Cardiac septum (tissue), 1 donor: Measurements from ENCODE around the gene BTN3A1. TPM values are rescaled to one million over a fixed set of nuclear protein-coding genes. Genes with fewer than 3 reads are reported as not detected.
"Not testable (repeated sequence)": the region's sequence is repeated elsewhere in the genome, so short reads cannot be mapped to it uniquely, and the experiment has no call there.

Experiments
- DNase-seq: peaks from one replicate; pipeline ENCODE4 v3.0.0-alpha.2; 2020; ENCODE audit warnings: low spot score
- intact Hi-C: fragments of 100-400 bp; cut with DNase I; formaldehyde crosslinking; loops from one replicate; pipeline ENCODE4 v1.14.0; 2022
- long read RNA-seq: library from polyadenylated mRNA; unstranded; transcript quantifications from one replicate; pipeline ENCODE4 v2.0.0, GENCODE V29; 2021
- total RNA-seq: library from RNA; stranded (reverse); fragmentation: NEBNext Ultra II Directional; extraction: Animal tissue kit (Norgen Biotek cat#: 25700); gene quantifications from one replicate; pipeline ENCODE4 v1.2.1, GENCODE V29; 2021
- donor health status: DM: no; HTN: no; CAD: no.

Gene BTN3A1
- 7.4 TPM for total RNA-seq
- long read RNA-seq, partial matches to known transcripts: 0 of 1 reads
- long read RNA-seq, other reads (novel, unspliced or antisense): 1 of 1 reads

DNA sequence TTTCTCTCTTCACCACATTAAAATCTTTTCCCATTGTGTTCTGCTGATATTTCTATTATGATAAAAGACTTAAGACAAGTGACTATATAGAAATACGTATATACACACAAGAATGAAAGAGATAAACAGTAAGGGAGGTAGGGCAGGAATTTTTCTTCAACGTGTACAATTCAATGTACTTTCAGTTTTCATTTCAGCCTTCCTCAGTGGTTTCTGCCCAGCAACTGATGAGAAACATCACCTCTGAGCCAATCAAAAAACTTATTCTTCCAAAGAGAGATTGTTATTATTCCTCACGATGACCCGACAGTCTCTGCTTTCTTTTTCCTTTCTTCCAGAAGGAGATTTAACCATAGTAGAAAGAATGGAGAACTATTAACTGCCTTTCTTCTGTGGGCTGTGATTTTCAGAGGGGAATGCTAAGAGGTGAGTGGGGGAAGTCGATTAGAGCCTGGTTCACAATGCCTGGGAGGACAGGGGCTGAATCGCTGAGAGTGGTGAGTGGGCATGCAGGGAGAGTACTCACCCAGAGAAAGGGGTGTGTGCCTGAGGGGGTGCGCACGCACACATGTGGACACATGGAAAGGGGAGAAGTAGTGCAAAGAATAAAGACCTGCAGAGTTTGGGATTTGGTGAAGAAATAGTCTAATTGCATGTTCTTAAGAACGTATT lies at the start of gene BTN3A1:
BTN3A1 (plus strand) TSS at position 289 of the 672 bp plus-strand sequence. CDS start 3,289 bp downstream, outside the sequence.
- intact Hi-C loops: no loop called here
- peak; percentile 79 for DNase-seq

- no peak for DNase-seq
- intact Hi-C loops: no loop called here
Observed at GRCh38 chr6:26352315-26352714, 49.8 kb upstream of the BTN3A1 start.

GRCh38 chr6:26354162-26354561 lies 47.9 kb upstream of the BTN3A1 start:
- intact Hi-C loops: no loop called here
- no peak for DNase-seq

DNA sequence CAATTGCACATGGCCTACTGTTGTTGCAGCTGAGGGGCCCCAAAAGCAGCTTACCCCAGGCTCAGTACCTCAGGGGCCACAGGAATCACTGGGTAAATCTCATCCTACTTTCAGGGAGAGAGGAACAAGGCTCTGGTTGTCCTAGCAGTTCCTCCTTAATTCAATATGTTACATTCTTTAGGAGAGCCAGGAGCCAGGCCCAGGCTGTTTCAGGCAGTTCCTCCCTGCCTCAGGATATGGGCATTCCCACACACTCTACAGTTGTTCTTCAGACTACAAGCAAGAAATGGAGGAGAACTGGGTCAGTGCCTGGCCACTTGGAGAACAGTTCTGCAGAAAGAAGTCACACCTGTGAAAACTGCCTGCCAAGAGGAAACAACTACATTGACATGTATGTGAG lies 46.7 kb upstream of the BTN3A1 start:
- intact Hi-C loops: no loop called here
- no peak for DNase-seq

DNA sequence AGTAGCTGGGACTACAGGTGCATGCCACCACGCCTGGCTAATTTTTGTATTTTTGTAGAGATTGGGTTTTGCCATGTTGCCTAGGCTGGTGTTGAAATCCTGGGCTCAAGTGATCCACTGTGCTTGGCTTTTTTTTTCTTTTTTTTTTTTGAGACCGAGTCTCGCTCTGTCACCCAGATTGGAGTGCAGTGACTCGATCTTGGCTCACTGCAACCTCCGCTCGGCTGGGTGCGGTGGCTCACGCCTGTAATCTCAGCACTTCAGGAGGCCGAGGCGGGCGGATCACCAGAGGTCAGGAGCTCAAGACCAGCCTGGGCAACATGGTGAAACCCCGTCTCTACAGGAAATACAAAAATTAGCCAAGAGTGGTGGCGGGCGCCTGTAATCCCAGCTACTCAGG lies 44.5 kb upstream of the BTN3A1 start:
- DNase-seq, intact Hi-C loops: not testable (repeated sequence)

DNA sequence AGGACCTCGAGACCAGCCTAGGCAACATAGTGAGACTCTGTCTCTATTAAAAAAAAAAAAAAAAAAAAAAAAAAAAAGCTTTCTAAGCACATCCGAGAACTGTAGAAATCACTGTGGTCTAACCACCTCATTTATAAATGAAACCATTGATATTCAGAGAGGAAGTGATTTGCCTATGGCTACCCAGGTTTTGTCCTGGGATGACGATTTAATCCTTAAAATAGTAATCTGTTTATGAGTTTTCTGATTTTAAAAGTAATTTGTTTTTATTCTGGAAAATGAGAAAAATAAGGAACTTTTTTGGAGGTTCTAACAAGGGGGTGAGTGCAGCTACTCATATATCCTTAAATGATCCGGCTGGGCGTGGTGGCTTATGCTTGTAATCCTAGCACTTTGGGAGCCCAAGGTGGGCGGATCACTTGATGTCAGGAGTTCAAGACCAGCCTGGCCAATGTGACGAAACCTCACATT lies 43.5 kb upstream of the BTN3A1 start:
- intact Hi-C loops: no loop called here
- DNase-seq: no peak

- intact Hi-C loops: no loop called here
- DNase-seq: no peak
Observed at GRCh38 chr6:26359765-26360164, 42.3 kb upstream of the BTN3A1 start.

GRCh38 chr6:26360451-26361416 lies 41.3 kb upstream of the BTN3A1 start:
- intact Hi-C loops: no loop called here
- DNase-seq: no peak

DNA sequence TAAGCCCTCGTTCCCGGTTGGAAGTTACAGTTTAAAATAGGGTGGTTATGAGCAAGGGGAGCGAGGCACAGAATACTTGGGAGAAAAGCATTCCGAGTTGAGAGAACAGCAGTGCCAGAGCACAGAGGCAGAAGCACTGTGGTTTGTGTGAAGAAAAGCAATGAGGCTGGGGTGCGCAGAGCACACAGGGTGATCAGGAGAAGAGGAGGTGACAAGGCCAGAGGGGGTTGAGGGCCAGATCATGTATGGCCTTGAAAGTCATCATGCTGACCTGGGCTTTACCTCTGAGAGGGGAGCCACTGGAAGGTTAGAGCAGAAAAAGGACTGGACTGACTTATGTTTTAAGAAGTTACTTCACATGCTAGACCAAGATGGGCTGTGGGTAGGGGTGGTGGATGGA lies 40.5 kb upstream of the BTN3A1 start:
- DNase-seq: no peak
- intact Hi-C loops: no loop called here

DNA sequence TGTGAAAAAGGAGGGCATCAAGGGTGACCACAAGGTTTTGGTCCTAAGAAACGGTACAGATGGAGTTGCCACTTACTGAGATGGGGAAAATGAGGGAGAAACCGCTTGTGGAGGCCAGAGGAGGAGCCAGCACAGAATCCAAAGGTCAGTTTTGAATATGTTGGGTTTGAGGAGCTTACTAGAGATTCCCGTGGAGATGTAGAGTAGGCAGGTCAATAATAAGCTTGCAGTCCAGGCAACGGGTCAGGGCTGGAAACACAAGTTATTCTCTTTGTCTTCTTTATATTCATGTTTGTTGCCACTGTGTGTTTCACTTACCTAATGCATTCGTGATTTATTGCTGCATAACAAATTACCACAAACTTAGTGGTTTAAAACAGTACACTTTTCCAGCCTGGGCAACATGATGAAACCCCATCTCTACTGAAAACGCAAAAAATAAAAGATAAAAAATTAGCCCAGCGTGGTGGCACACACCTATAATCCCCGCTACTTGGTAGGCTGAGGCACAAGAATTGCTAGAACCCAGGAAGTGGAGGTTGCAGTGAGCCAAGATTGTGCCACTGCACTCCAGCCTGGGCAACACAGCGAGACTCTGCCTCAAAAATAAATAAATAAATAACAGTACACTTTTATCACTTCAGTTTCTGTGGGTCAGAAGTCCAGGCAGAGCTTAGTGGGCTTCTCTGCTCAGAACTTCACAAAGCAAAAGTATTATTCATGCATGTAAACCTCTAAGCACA lies 39.8 kb upstream of the BTN3A1 start:
- no peak for DNase-seq
- intact Hi-C loops: no loop called here

DNA sequence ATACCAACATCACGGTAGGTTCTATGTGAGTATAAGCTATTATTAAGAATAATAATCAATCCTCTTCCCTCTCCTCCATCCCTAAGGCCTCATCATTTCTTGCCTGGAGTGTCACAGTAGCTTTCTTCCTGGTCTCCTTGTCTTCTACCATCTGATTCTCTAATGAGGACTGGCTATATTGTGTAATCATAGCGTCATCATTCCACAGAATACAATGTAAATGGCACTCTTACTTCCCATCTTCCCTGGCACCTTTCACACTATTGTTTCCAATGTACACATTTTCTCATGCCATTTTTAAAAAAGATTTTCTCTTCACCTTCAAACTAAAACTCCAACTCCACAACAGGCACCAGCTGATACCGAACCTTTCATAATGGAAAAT lies 39.2 kb upstream of the BTN3A1 start:
- intact Hi-C loops: no loop called here
- DNase-seq: no peak

DNA sequence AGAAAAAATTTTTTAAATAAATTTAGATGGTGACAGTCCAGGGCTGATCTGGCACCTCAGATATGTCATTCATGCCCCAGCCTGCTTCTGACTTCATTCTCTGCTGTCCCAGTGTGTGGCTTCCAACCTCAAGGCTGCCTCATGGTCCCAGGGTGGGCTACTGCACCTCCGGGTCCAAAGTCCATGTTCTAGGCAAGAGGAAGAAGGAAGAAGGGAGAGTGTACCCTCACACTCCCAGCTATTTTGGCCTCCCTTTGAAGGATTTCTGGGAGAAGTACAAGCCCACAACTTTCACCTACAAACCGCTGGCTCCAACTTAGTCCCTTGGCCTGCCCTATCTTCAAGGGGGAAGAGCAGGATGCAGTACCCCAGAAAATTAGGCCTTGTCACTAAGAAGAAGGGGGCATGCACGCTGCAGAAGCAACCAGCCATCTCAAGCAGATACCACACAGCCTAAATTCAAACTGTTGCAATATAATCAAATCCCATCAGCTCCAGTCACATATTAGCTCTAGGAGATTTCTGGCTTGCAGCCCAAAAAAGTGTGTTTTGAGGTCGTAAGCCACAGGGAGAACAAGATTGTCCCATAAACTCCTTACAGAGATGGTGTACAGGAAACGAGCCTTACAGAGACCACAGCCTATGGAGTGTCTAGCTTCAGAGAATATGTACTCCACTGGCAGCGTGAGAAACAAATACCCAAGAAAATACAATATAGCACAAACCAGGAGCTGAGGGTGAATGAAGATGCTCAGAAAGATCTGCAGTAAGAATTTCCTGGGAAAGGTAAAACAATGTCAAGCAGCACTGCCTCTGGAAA lies 38.0 kb upstream of the BTN3A1 start:
- intact Hi-C loops: no loop called here
- no peak for DNase-seq

- DNase-seq: no peak
- intact Hi-C loops: no loop called here
Observed at GRCh38 chr6:26365633-26365995, 36.5 kb upstream of the BTN3A1 start.

GRCh38 chr6:26366504-26366903 lies 35.6 kb upstream of the BTN3A1 start:
- intact Hi-C loops: no loop called here
- DNase-seq: no peak

DNA sequence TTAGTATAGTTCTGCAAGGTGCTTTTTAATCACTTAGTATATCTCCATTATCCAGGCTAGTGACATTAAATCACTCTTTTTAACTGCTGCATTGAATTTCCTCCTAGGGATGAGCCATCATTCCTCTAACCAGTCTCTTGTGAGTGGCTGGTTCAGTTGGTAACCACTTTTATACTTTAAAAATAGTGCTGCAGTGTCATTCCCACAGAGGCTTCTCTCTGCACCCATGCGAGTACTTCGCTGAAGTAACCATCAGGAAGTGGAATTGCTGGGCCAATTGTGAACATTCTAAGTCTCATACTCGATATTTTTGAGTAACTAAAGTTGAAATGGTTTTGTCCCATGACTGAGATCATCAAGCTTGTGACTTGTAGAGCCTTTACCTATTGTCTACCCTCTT lies 35.0 kb upstream of the BTN3A1 start:
- no peak for DNase-seq
- intact Hi-C loops: no loop called here

GRCh38 chr6:26371813-26372212 lies 30.3 kb upstream of the BTN3A1 start:
- intact Hi-C loops, DNase-seq: not testable (repeated sequence)

GRCh38 chr6:26372308-26373144 lies 29.5 kb upstream of the BTN3A1 start:
- intact Hi-C loops: no loop called here
- DNase-seq: no peak

- intact Hi-C loops: no loop called here
- no peak for DNase-seq
Observed at GRCh38 chr6:26375270-26375669, 26.8 kb upstream of the BTN3A1 start.
